ENCODE data around the gene HSBP1. TPM values are rescaled to one million over a fixed set of nuclear protein-coding genes. Genes with fewer than 3 reads are reported as not detected.
A peak's percentile ranks its signal among the peaks of the same experiment; 100 is the strongest.

HSBP1 gene
- total and polyA plus RNA-seq, 2 of the 13 experiments (the other 11 are each of a cell fraction or from before 2014, with no cell fraction given): 249 to 292 TPM

DNA sequence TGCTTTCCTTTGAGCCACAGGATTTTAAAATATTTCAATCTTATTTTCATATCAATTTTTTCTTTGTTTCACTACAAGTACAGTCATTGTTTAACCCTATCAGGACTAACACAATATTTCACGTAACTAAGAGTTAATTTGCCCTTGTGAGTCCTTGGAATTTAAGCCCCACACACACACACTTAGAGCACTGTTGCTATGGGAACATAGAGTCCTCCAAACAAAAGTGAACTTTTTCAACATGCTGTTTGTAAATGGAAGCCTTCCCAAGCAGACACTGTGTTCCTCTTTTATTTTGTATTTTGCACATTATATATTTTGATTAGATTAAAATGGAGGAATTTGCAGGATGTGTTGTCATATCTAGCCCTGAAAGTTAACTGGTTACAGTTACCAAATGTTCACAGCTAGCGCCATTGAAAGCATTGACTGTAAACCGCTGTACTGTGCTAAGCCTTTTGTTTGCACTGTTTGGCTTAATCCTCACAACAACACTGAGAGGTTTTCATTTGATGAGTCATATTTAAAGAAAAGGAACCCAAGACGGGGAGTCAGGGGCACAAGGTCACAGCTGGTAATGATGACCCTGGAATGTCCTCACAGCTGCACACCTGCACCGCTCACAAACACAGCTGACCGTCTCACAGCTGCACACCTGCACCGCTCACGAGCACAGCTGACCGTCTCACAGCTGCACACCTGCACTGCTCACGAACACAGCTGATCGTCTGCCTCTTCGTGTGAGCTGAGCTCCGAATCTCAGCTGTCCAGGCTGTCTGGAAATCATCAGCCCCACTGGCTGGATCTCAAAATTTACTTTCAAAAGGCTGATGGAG, 6.3 kb downstream of the HSBP1 start (continued):
- TF ChIP-seq GTF2F1 (IDR thresholded peaks at IDR 0.05; ENCODE audit: low read length) (no peak), ZNF550 (CRISPR knock-in tag; IDR thresholded peaks at IDR 0.05; ENCODE audit: borderline replicate concordance) (no peak), PAX8 (CRISPR knock-in tag; IDR thresholded peaks at IDR 0.05; ENCODE audit: borderline replicate concordance) (no peak), ZNF337 (CRISPR knock-in tag; IDR thresholded peaks at IDR 0.05; ENCODE audit: borderline replicate concordance, low read depth) (no peak), ZNF160 (CRISPR knock-in tag; IDR thresholded peaks at IDR 0.05) (no peak), HES4 (CRISPR knock-in tag; IDR thresholded peaks at IDR 0.05; ENCODE audit: borderline replicate concordance) (no peak), REPIN1 (CRISPR knock-in tag; IDR thresholded peaks at IDR 0.05; ENCODE audit: borderline replicate concordance, low read depth) (peak; percentile 36; the same call in 1 of the 2 replicates), ZNF883 (CRISPR knock-in tag; IDR thresholded peaks at IDR 0.05; ENCODE audit: not compliant biosample characterization) (no peak), SIX1 (CRISPR knock-in tag; IDR thresholded peaks at IDR 0.05; ENCODE audit: borderline replicate concordance) (no peak), ZNF530 (CRISPR knock-in tag; IDR thresholded peaks at IDR 0.05; ENCODE audit: low read depth) (no peak), ZNF121 (CRISPR knock-in tag; IDR thresholded peaks at IDR 0.05) (no peak), KAT7 (CRISPR knock-in tag; IDR thresholded peaks at IDR 0.05; ENCODE audit: borderline replicate concordance) (no peak), PRMT3 (CRISPR knock-in tag; IDR thresholded peaks at IDR 0.05; ENCODE audit: borderline replicate concordance, low read depth) (no peak)
- TF ChIP-seq, protein P1, sequence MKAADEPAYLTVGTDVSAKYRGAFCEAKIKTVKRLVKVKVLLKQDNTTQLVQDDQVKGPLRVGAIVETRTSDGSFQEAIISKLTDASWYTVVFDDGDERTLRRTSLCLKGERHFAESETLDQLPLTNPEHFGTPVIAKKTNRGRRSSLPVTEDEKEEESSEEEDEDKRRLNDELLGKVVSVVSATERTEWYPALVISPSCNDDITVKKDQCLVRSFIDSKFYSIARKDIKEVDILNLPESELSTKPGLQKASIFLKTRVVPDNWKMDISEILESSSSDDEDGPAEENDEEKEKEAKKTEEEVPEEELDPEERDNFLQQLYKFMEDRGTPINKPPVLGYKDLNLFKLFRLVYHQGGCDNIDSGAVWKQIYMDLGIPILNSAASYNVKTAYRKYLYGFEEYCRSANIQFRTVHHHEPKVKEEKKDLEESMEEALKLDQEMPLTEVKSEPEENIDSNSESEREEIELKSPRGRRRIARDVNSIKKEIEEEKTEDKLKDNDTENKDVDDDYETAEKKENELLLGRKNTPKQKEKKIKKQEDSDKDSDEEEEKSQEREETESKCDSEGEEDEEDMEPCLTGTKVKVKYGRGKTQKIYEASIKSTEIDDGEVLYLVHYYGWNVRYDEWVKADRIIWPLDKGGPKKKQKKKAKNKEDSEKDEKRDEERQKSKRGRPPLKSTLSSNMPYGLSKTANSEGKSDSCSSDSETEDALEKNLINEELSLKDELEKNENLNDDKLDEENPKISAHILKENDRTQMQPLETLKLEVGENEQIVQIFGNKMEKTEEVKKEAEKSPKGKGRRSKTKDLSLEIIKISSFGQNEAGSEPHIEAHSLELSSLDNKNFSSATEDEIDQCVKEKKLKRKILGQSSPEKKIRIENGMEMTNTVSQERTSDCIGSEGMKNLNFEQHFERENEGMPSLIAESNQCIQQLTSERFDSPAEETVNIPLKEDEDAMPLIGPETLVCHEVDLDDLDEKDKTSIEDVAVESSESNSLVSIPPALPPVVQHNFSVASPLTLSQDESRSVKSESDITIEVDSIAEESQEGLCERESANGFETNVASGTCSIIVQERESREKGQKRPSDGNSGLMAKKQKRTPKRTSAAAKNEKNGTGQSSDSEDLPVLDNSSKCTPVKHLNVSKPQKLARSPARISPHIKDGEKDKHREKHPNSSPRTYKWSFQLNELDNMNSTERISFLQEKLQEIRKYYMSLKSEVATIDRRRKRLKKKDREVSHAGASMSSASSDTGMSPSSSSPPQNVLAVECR (CRISPR knock-in tag; IDR thresholded peaks at IDR 0.05; ENCODE audit: borderline replicate concordance): peak; percentile 70
- TF ChIP-seq, protein P2, sequence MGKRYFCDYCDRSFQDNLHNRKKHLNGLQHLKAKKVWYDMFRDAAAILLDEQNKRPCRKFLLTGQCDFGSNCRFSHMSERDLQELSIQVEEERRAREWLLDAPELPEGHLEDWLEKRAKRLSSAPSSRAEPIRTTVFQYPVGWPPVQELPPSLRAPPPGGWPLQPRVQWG (CRISPR knock-in tag; IDR thresholded peaks at IDR 0.05; ENCODE audit: borderline replicate concordance, low read depth): no peak
- TF ChIP-seq, protein P3, sequence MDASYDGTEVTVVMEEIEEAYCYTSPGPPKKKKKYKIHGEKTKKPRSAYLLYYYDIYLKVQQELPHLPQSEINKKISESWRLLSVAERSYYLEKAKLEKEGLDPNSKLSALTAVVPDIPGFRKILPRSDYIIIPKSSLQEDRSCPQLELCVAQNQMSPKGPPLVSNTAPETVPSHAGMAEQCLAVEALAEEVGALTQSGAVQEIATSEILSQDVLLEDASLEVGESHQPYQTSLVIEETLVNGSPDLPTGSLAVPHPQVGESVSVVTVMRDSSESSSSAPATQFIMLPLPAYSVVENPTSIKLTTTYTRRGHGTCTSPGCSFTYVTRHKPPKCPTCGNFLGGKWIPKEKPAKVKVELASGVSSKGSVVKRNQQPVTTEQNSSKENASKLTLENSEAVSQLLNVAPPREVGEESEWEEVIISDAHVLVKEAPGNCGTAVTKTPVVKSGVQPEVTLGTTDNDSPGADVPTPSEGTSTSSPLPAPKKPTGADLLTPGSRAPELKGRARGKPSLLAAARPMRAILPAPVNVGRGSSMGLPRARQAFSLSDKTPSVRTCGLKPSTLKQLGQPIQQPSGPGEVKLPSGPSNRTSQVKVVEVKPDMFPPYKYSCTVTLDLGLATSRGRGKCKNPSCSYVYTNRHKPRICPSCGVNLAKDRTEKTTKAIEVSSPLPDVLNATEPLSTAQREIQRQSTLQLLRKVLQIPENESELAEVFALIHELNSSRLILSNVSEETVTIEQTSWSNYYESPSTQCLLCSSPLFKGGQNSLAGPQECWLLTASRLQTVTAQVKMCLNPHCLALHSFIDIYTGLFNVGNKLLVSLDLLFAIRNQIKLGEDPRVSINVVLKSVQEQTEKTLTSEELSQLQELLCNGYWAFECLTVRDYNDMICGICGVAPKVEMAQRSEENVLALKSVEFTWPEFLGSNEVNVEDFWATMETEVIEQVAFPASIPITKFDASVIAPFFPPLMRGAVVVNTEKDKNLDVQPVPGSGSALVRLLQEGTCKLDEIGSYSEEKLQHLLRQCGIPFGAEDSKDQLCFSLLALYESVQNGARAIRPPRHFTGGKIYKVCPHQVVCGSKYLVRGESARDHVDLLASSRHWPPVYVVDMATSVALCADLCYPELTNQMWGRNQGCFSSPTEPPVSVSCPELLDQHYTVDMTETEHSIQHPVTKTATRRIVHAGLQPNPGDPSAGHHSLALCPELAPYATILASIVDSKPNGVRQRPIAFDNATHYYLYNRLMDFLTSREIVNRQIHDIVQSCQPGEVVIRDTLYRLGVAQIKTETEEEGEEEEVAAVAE (CRISPR knock-in tag; IDR thresholded peaks at IDR 0.05; ENCODE audit: borderline replicate concordance): no peak
- TF ChIP-seq, protein P4, sequence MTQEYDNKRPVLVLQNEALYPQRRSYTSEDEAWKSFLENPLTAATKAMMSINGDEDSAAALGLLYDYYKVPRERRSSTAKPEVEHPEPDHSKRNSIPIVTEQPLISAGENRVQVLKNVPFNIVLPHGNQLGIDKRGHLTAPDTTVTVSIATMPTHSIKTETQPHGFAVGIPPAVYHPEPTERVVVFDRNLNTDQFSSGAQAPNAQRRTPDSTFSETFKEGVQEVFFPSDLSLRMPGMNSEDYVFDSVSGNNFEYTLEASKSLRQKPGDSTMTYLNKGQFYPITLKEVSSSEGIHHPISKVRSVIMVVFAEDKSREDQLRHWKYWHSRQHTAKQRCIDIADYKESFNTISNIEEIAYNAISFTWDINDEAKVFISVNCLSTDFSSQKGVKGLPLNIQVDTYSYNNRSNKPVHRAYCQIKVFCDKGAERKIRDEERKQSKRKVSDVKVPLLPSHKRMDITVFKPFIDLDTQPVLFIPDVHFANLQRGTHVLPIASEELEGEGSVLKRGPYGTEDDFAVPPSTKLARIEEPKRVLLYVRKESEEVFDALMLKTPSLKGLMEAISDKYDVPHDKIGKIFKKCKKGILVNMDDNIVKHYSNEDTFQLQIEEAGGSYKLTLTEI (CRISPR knock-in tag; conservative IDR thresholded peaks at IDR 0.05): no peak
